GM23338 (cell line): ENCODE measurements around the gene CDK14. TPM values are rescaled to one million over a fixed set of nuclear protein-coding genes. Genes with fewer than 3 reads are reported as not detected.

Experiments used
- ATAC-seq: fragments of 200-7000 bp; cut with Tn5 transposase; 3 replicates; pipeline ENCODE4 v1.9.1; 2020
- DNase-seq: peaks from one replicate; pipeline ENCODE4 v3.0.0-alpha.2; 2015; ENCODE audit warnings: low spot score
- H2AFZ ChIP-seq: fragments of 200-600 bp; sonication (generic); 2 replicates; pipeline ENCODE4 v1.8.0; 2016; ENCODE audit warnings: antibody characterized with exemption, mild to moderate bottlenecking, moderate library complexity
- H3F3A ChIP-seq: fragments of 200-600 bp; sonication (generic); replicated peaks from 2 replicates; pipeline ENCODE4 v1.8.0; 2017; ENCODE audit warnings: antibody characterized with exemption, mixed run types, low read depth
- H3K27ac ChIP-seq: fragments of 200-600 bp; sonication (generic); 2 replicates; pipeline ENCODE4 v1.6.1; 2016; ENCODE audit warnings: low read depth
- H3K27me3 ChIP-seq: fragments of 200-600 bp; sonication (generic); 2 replicates; pipeline ENCODE4 v1.8.0; 2016; ENCODE audit warnings: mild to moderate bottlenecking, mixed run types, moderate library complexity; ENCODE audit not compliant: insufficient read depth
- H3K36me3 ChIP-seq: fragments of 200-600 bp; sonication (generic); 2 replicates; pipeline ENCODE4 v1.8.0; 2016; ENCODE audit warnings: mild to moderate bottlenecking; ENCODE audit not compliant: insufficient read depth
- H3K4me1 ChIP-seq: fragments of 200-600 bp; sonication (generic); 2 replicates; pipeline ENCODE4 v1.8.0; 2016; ENCODE audit warnings: mild to moderate bottlenecking, moderate library complexity; ENCODE audit not compliant: insufficient read depth
- H3K4me2 ChIP-seq: fragments of 200-600 bp; sonication (generic); 2 replicates; pipeline ENCODE4 v1.7.1; 2017; ENCODE audit warnings: mixed run types
- H3K4me3 ChIP-seq: fragments of 200-600 bp; sonication (generic); 2 replicates; pipeline ENCODE4 v1.6.1; 2016; ENCODE audit warnings: mixed run types
- H3K79me2 ChIP-seq: fragments of 200-600 bp; sonication (generic); replicated peaks from 2 replicates; pipeline ENCODE4 v1.8.0; 2017; ENCODE audit warnings: mild to moderate bottlenecking; ENCODE audit not compliant: insufficient read depth
- H3K9me2 ChIP-seq: fragments of 200-600 bp; sonication (generic); 2 replicates; pipeline ENCODE4 v1.8.0; 2017; ENCODE audit not compliant: insufficient read depth
- H4K20me1 ChIP-seq: fragments of 200-600 bp; sonication (generic); replicated peaks from 2 replicates; pipeline ENCODE4 v1.8.0; 2017; ENCODE audit warnings: mild to moderate bottlenecking; ENCODE audit not compliant: insufficient read depth
- H3K27ac Mint-ChIP-seq: 2 replicates; pipeline ENCODE4 v1.8.0; 2020; ENCODE audit warnings: inconsistent platforms, mild to moderate bottlenecking, moderate library complexity, mixed read lengths
- H3K27me3 Mint-ChIP-seq: 3 replicates; pipeline ENCODE4 v1.8.0; 2022; ENCODE audit warnings: low read depth, mild to moderate bottlenecking, moderate library complexity, mixed read lengths, inconsistent platforms; ENCODE audit not compliant: insufficient read depth, poor library complexity
- H3K36me3 Mint-ChIP-seq: 3 replicates; pipeline ENCODE4 v1.8.0; 2021; ENCODE audit warnings: low read depth, mild to moderate bottlenecking, inconsistent platforms, moderate library complexity, mixed read lengths
- H3K4me1 Mint-ChIP-seq: 3 replicates; pipeline ENCODE4 v1.8.0; 2020; ENCODE audit warnings: mild to moderate bottlenecking, inconsistent platforms, mixed read lengths
- H3K4me3 Mint-ChIP-seq: 3 replicates; pipeline ENCODE4 v1.8.0; 2021; ENCODE audit warnings: moderate library complexity, mild to moderate bottlenecking, inconsistent platforms, mixed read lengths
- H3K9me3 Mint-ChIP-seq: 3 replicates; pipeline ENCODE4 v1.8.0; 2020; ENCODE audit warnings: moderate library complexity, mild to moderate bottlenecking, inconsistent platforms, mixed read lengths
- CREB1 ChIP-seq: fragments of 250-450 bp; sonication (Bioruptor Pico); IDR thresholded peaks from 2 replicates; pipeline ENCODE4 v1.5.0; 2020; ENCODE audit warnings: low read depth, mild to moderate bottlenecking, moderate library complexity
- EZH2 ChIP-seq: fragments of 200-600 bp; sonication (generic); IDR thresholded peaks from one replicate; pipeline ENCODE4 v1.8.0; 2017; ENCODE audit warnings: antibody characterized with exemption, mild to moderate bottlenecking, low read depth; ENCODE audit not compliant: unreplicated experiment
- EZH2phosphoT487 ChIP-seq: fragments of 200-600 bp; sonication (generic); IDR thresholded peaks from one replicate; pipeline ENCODE4 v1.8.1; 2018; ENCODE audit warnings: antibody characterized with exemption; ENCODE audit not compliant: unreplicated experiment
- POLR2AphosphoS5 ChIP-seq: IDR thresholded peaks from 2 replicates; pipeline ENCODE4 v1.6.1; 2016; ENCODE audit warnings: antibody characterized with exemption, low read depth
- ZNF114 ChIP-seq: fragments of 250-450 bp; sonication (Bioruptor Pico); IDR thresholded peaks from 2 replicates; pipeline ENCODE4 v1.5.0; 2020; ENCODE audit warnings: mild to moderate bottlenecking, moderate library complexity
- ZNF331 ChIP-seq: fragments of 250-450 bp; sonication (Bioruptor Pico); IDR thresholded peaks from 2 replicates; pipeline ENCODE4 v1.5.0; 2020; ENCODE audit warnings: low read depth, mild to moderate bottlenecking, moderate library complexity
- polyA plus RNA-seq: library from polyadenylated mRNA; unstranded; fragments of >200 nt; fragmentation: Nextera tagmentation; extraction: Ambion mirVana; gene quantifications from 2 replicates; pipeline ENCODE4 v1.2.1, GENCODE V29; 2016
- total RNA-seq: library from RNA; depleted of rRNA; stranded (reverse); fragments of >200 nt; shearing (Covaris generic); gene quantifications from 2 replicates; pipeline ENCODE4 v1.2.3, GENCODE V29; 2014
- TF ChIP-seq, protein P1 (sequence below): IDR thresholded peaks from 2 replicates; pipeline ENCODE4 v1.6.1; 2016; ENCODE audit warnings: antibody characterized with exemption
- TF ChIP-seq, protein P2 (sequence below): IDR thresholded peaks from one replicate; pipeline ENCODE4 v1.6.1; 2018; ENCODE audit warnings: antibody characterized with exemption; ENCODE audit not compliant: unreplicated experiment

CDK14 gene
- total and polyA plus RNA-seq, 2 experiments from 2014 or later = 11.2 to 24.0 TPM

DNA sequence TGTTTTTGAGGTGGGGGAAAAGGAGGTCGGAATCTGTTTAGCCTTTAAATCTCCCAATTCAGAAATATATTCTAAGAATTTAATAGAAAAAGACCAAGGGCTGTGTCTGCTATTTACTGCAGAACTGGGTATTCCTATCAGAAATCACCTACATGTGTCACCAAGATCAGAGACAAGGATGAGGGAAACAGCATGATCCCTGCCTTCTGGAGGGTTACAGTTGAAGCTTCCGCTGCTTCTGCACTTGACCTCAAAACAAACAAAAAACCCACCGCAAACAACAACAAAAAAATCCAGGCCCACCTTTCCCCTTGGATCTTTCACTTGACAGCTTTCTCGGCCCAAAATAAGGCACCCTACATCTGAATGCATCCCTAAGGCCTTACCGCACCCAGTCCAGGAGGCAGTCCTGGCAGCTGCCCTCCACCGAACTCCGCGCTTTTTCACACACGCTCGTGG lies 750 bp upstream of the CDK14 start:
- Mint-ChIP-seq H3K27ac (peak overlapping the region; percentile 93), H3K9me3 (no peaks in the 10 kb centered on the region), H3K4me1 (peaks cover 42% of the 10 kb centered on the region), H3K36me3 (no peaks in the 10 kb centered on the region; the same call in 1 of the 3 replicates), H3K4me3 (peak overlapping the region; percentile 88), H3K27me3 (peaks cover 12% of the 10 kb centered on the region)
- Histone ChIP-seq H3F3A (no peaks in the 10 kb centered on the region), H3K27ac (peak overlapping the region; percentile 80), H3K79me2 (peaks cover 34% of the 10 kb centered on the region), H3K4me2 (peak overlapping the region; percentile 76), H3K4me1 (peaks cover 24% of the 10 kb centered on the region), H2AFZ (no peak overlapping the region), H4K20me1 (no peaks in the 10 kb centered on the region), H3K27me3 (peaks cover 12% of the 10 kb centered on the region), H3K4me3 (peak overlapping the region; percentile 79), H3K36me3 (no peaks in the 10 kb centered on the region), H3K9me2 (no peaks in the 10 kb centered on the region)
- TF ChIP-seq, protein P1, sequence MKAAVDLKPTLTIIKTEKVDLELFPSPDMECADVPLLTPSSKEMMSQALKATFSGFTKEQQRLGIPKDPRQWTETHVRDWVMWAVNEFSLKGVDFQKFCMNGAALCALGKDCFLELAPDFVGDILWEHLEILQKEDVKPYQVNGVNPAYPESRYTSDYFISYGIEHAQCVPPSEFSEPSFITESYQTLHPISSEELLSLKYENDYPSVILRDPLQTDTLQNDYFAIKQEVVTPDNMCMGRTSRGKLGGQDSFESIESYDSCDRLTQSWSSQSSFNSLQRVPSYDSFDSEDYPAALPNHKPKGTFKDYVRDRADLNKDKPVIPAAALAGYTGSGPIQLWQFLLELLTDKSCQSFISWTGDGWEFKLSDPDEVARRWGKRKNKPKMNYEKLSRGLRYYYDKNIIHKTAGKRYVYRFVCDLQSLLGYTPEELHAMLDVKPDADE = no peak
- TF ChIP-seq CREB1 (no peak), POLR2AphosphoS5 (no peak), EZH2 (no peak), ZNF331 (CRISPR knock-in tag) (no peak), EZH2phosphoT487 (no peak)
- TF ChIP-seq, protein P2, sequence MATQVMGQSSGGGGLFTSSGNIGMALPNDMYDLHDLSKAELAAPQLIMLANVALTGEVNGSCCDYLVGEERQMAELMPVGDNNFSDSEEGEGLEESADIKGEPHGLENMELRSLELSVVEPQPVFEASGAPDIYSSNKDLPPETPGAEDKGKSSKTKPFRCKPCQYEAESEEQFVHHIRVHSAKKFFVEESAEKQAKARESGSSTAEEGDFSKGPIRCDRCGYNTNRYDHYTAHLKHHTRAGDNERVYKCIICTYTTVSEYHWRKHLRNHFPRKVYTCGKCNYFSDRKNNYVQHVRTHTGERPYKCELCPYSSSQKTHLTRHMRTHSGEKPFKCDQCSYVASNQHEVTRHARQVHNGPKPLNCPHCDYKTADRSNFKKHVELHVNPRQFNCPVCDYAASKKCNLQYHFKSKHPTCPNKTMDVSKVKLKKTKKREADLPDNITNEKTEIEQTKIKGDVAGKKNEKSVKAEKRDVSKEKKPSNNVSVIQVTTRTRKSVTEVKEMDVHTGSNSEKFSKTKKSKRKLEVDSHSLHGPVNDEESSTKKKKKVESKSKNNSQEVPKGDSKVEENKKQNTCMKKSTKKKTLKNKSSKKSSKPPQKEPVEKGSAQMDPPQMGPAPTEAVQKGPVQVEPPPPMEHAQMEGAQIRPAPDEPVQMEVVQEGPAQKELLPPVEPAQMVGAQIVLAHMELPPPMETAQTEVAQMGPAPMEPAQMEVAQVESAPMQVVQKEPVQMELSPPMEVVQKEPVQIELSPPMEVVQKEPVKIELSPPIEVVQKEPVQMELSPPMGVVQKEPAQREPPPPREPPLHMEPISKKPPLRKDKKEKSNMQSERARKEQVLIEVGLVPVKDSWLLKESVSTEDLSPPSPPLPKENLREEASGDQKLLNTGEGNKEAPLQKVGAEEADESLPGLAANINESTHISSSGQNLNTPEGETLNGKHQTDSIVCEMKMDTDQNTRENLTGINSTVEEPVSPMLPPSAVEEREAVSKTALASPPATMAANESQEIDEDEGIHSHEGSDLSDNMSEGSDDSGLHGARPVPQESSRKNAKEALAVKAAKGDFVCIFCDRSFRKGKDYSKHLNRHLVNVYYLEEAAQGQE = no peak
- ATAC-seq (no peak; the same call in 2 of the 3 replicates), DNase-seq (peak; percentile 39)

DNA sequence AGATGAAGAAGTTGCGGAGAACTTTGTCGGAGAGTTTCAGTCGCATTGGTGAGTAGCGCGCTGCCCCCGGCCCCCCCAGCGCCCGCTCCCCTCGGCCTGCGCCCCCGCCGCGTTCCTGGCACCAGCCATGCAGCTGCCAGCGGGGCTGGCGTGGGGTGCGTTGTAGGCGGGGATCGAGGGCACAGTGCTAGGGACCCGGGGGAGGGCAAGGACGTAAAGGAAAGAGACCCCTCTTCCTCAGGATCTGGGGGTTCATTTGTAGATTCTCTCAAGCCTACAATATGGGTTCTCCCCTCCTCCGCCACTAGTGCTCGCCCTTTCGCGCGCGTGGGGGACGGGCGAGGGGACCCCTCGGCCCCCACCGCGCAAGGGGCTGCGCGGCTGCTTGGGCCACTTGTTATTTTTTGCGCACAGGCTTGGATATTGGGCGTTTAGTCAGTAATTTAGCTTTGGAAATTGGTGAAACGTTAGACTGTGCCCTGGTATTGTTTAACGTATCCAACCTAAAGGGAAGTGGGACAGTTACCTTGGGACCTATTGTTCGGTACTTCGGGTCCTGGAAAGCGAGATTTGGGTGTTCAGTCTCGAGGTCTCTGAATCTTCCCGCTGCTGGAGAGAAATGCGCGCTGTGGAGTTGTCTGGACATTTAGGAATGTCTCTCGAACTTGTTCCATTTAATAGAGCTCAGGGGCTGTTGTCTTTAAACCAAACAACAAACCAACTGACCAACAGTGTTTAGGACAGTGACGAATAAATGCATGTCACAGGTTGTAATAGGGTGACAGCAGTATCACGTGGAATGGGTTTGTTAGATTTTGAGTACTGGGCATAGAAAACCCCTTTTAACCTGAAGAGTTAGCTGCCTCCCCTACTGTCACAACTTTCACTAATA lies 796 bp downstream of the CDK14 start:
- Histone ChIP-seq H3K9me2 (no peaks in the 10 kb centered on the region), H3K27me3 (peaks cover 12% of the 10 kb centered on the region), H4K20me1 (no peaks in the 10 kb centered on the region; the same call in 1 of the 2 replicates), H2AFZ (peak overlapping the region; percentile 61), H3K36me3 (no peaks in the 10 kb centered on the region), H3K79me2 (peaks cover 49% of the 10 kb centered on the region), H3K4me1 (peaks cover 34% of the 10 kb centered on the region), H3K4me3 (peak overlapping the region; percentile 79), H3F3A (no peaks in the 10 kb centered on the region), H3K27ac (no peak overlapping the region), H3K4me2 (peak overlapping the region; percentile 89)
- Mint-ChIP-seq H3K9me3 (no peaks in the 10 kb centered on the region), H3K4me3 (peak overlapping the region; percentile 95), H3K4me1 (peaks cover 55% of the 10 kb centered on the region), H3K27me3 (peaks cover 12% of the 10 kb centered on the region), H3K36me3 (no peaks in the 10 kb centered on the region; the same call in 1 of the 3 replicates), H3K27ac (peak overlapping the region; percentile 82; the same call in 1 of the 2 replicates)
- TF ChIP-seq POLR2AphosphoS5 (no peak), CREB1 (no peak), ZNF114 (CRISPR knock-in tag) (no peak), EZH2 (no peak)
- TF ChIP-seq, protein P2 = no peak
- peak; percentile 23 for ATAC-seq
- peak; percentile 39 for DNase-seq
